ENCODE data around the gene VEZF1. TPM values are rescaled to one million over a fixed set of nuclear protein-coding genes. Genes with fewer than 3 reads are reported as not detected.

VEZF1 gene
- total and polyA plus RNA-seq, 2 donors (not counting 1 experiment from before 2014, with no cell fraction given), result 43.9 to 51.2 TPM

DNA sequence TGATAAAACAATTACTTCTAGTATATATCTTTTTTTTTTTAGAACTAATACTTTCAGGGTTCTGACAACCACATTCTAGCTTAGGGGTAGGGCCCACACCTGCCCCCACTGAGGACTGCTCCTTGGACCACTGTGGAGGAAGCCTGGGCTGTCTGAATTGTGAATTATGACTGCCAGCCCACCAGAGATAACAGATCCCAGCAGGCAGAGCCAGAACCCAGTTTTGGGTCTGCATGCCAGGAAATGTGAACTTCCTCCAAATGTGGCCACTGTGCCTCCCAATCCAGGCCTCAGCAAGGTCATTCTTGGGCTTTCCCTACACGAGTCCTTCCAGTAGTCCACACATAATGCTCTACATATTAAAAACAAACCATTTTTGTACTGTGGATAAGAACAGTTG lies 15.9 kb downstream of the VEZF1 start:
- Histone ChIP-seq H4K20me1 (ENCODE audit: control insufficient read depth, extremely low read depth, insufficient read depth, low read length) (no peaks in the 10 kb centered on the region), H2AFZ (ENCODE audit: low read length) (no peak overlapping the region), H3K79me2 (ENCODE audit: control insufficient read depth, insufficient read depth, low read length) (no peaks in the 10 kb centered on the region), H3K9me3 (ENCODE audit: control insufficient read depth, insufficient read depth, low read depth, low read length) (no peaks in the 10 kb centered on the region), H3K9ac (ENCODE audit: insufficient read depth, low read length) (no peak overlapping the region), H3K4me3 (replicated peaks in 1 of 4; ENCODE audit: control extremely low read depth in 1 of 4, insufficient read depth in 1 of 4, low read depth in 3 of 4, low read length in 4 of 4) (no peak overlapping the region), H3K27me3 (ENCODE audit: control insufficient read depth, insufficient read depth, low read length) (no peaks in the 10 kb centered on the region), H3K4me1 (ENCODE audit: control insufficient read depth, extremely low read depth, insufficient read depth, low read length) (peaks cover 9% of the 10 kb centered on the region), H3K36me3 (ENCODE audit: control insufficient read depth, insufficient read depth, low read length) (peaks cover 9% of the 10 kb centered on the region), H3K27ac (ENCODE audit: insufficient read depth, low read length) (no peak overlapping the region), H3K4me2 (ENCODE audit: extremely low read depth, insufficient read depth, low read length) (no peak overlapping the region)
- no peak for DNase-seq (ENCODE audit: low read depth in 2 of 2)
- TF ChIP-seq, protein P1, sequence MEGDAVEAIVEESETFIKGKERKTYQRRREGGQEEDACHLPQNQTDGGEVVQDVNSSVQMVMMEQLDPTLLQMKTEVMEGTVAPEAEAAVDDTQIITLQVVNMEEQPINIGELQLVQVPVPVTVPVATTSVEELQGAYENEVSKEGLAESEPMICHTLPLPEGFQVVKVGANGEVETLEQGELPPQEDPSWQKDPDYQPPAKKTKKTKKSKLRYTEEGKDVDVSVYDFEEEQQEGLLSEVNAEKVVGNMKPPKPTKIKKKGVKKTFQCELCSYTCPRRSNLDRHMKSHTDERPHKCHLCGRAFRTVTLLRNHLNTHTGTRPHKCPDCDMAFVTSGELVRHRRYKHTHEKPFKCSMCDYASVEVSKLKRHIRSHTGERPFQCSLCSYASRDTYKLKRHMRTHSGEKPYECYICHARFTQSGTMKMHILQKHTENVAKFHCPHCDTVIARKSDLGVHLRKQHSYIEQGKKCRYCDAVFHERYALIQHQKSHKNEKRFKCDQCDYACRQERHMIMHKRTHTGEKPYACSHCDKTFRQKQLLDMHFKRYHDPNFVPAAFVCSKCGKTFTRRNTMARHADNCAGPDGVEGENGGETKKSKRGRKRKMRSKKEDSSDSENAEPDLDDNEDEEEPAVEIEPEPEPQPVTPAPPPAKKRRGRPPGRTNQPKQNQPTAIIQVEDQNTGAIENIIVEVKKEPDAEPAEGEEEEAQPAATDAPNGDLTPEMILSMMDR (conservative IDR thresholded peaks at IDR 0.05 in 1 of 2, IDR thresholded peaks at IDR 0.05 in 1 of 2; ENCODE audit: low read depth in 1 of 2, low read length in 2 of 2), result no peak
- TF ChIP-seq EZH2 (IDR thresholded peaks at IDR 0.05; ENCODE audit: low read length, missing control alignments), result no peak

DNA sequence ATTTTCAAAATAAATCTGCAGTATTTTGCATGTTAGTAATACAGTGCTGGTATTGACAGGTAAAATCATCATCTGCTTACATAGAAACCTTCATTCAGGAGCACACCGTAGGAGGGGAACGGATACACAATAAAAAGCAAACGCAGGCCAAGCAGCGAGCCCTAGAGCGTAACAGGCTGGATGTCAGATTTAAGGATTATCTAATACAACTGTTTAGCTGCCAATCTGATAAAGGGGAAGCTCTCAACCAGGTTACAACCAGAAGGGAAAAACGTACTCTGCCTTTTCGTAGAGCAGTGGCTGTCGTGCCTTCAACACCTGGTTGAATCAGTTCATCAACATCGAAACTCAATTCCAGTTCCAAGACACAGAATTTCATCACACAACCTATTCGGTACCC lies 16.5 kb downstream of the VEZF1 start:
- Histone ChIP-seq H3K9me3 (ENCODE audit: control insufficient read depth, insufficient read depth, low read depth, low read length) (no peaks in the 10 kb centered on the region), H3K27ac (ENCODE audit: insufficient read depth, low read length) (no peak overlapping the region), H4K20me1 (ENCODE audit: control insufficient read depth, extremely low read depth, insufficient read depth, low read length) (no peaks in the 10 kb centered on the region), H3K79me2 (ENCODE audit: control insufficient read depth, insufficient read depth, low read length) (no peaks in the 10 kb centered on the region), H3K27me3 (ENCODE audit: control insufficient read depth, insufficient read depth, low read length) (no peaks in the 10 kb centered on the region), H3K4me3 (replicated peaks in 1 of 4; ENCODE audit: control extremely low read depth in 1 of 4, insufficient read depth in 1 of 4, low read depth in 3 of 4, low read length in 4 of 4) (no peak overlapping the region), H2AFZ (ENCODE audit: low read length) (no peak overlapping the region), H3K4me1 (ENCODE audit: control insufficient read depth, extremely low read depth, insufficient read depth, low read length) (peaks cover 9% of the 10 kb centered on the region), H3K36me3 (ENCODE audit: control insufficient read depth, insufficient read depth, low read length) (peaks cover 5% of the 10 kb centered on the region), H3K4me2 (ENCODE audit: extremely low read depth, insufficient read depth, low read length) (no peak overlapping the region), H3K9ac (ENCODE audit: insufficient read depth, low read length) (no peak overlapping the region)
- TF ChIP-seq, protein P1 (conservative IDR thresholded peaks at IDR 0.05 in 1 of 2, IDR thresholded peaks at IDR 0.05 in 1 of 2; ENCODE audit: low read depth in 1 of 2, low read length in 2 of 2), result no peak
- no peak for TF ChIP-seq EZH2 (IDR thresholded peaks at IDR 0.05; ENCODE audit: low read length, missing control alignments)
- no peak for DNase-seq (ENCODE audit: low read depth in 2 of 2)

DNA sequence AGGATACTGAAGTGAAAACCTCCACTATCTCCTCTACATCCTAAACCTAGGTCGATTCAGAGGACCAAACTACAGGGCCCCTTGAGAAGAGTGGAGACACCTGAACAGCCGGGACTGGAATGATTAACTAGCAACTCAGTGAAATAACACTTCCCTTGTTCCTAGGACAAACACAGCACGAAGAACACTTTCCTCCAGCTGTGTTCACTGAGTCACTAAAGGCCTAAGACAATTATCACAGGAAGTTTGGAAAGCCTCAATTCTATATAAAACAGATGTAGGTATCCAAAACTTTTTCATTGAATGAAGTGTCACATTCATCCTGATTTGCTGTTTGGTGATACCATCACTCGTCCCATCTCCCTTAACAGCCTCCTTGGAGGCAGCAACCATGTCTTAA lies 17.3 kb downstream of the VEZF1 start:
- Histone ChIP-seq H3K4me3 (replicated peaks in 1 of 4; ENCODE audit: control extremely low read depth in 1 of 4, insufficient read depth in 1 of 4, low read depth in 3 of 4, low read length in 4 of 4) (no peak overlapping the region), H4K20me1 (ENCODE audit: control insufficient read depth, extremely low read depth, insufficient read depth, low read length) (no peaks in the 10 kb centered on the region), H3K27ac (ENCODE audit: insufficient read depth, low read length) (no peak overlapping the region), H3K9me3 (ENCODE audit: control insufficient read depth, insufficient read depth, low read depth, low read length) (no peaks in the 10 kb centered on the region), H3K27me3 (ENCODE audit: control insufficient read depth, insufficient read depth, low read length) (no peaks in the 10 kb centered on the region), H3K4me2 (ENCODE audit: extremely low read depth, insufficient read depth, low read length) (no peak overlapping the region), H3K4me1 (ENCODE audit: control insufficient read depth, extremely low read depth, insufficient read depth, low read length) (peaks cover 9% of the 10 kb centered on the region), H3K79me2 (ENCODE audit: control insufficient read depth, insufficient read depth, low read length) (no peaks in the 10 kb centered on the region), H2AFZ (ENCODE audit: low read length) (no peak overlapping the region), H3K9ac (ENCODE audit: insufficient read depth, low read length) (no peak overlapping the region), H3K36me3 (ENCODE audit: control insufficient read depth, insufficient read depth, low read length) (peaks cover 5% of the 10 kb centered on the region)
- DNase-seq (ENCODE audit: low read depth in 2 of 2), result peak in 1 of 2 donors; percentile 34
- TF ChIP-seq, protein P1 (conservative IDR thresholded peaks at IDR 0.05 in 1 of 2, IDR thresholded peaks at IDR 0.05 in 1 of 2; ENCODE audit: low read depth in 1 of 2, low read length in 2 of 2), result no peak
- TF ChIP-seq EZH2 (IDR thresholded peaks at IDR 0.05; ENCODE audit: low read length, missing control alignments), result no peak
